ENCODE results near the gene LBR.

- TF ChIP-seq CTCF (IDR thresholded peaks at IDR 0.05) (no peak), POLR2AphosphoS5 (IDR thresholded peaks at IDR 0.05) (peak; percentile 11 to 31), POLR2A (IDR thresholded peaks at IDR 0.05; ENCODE audit: low read depth) (no peak)
Observed at GRCh38 chr1:225461533-225462428, 33.9 kb upstream of the LBR start.

All from esophagus muscularis mucosa (tissue), 3 donors.